HepG2 (cell line): ENCODE measurements around the gene LBR. TPM values are rescaled to one million over a fixed set of nuclear protein-coding genes. Genes with fewer than 3 reads are reported as not detected.

Experiments
- BATF2 ChIP-seq: sonication (generic); formaldehyde crosslinking; IDR thresholded peaks from 2 replicates; pipeline ENCODE4 v1.8.0; 2022; ENCODE audit warnings: mild to moderate bottlenecking, missing genetic modification reagents, moderate library complexity
- CENPX ChIP-seq: sonication (generic); formaldehyde crosslinking; IDR thresholded peaks from 2 replicates; pipeline ENCODE4 v1.9.0; 2021; ENCODE audit warnings: mild to moderate bottlenecking, missing genetic modification reagents, moderate library complexity
- CREBL2 ChIP-seq: sonication (generic); formaldehyde crosslinking; IDR thresholded peaks from 2 replicates; pipeline ENCODE4 v1.8.1; 2023; ENCODE audit warnings: missing genetic modification reagents, mild to moderate bottlenecking, borderline replicate concordance
- EHMT2 ChIP-seq: fragments of 200-600 bp; sonication (generic); IDR thresholded peaks from 2 replicates; pipeline ENCODE4 v1.7.0; 2017; ENCODE audit warnings: antibody characterized with exemption, low read depth, low read length, borderline replicate concordance
- HOXA5 ChIP-seq: sonication (generic); formaldehyde crosslinking; IDR thresholded peaks from 2 replicates; pipeline ENCODE4 v1.4.0; 2020; ENCODE audit warnings: missing genetic modification reagents
- KLF9 ChIP-seq: IDR thresholded peaks from 2 replicates; pipeline ENCODE4 v1.6.1; 2016; ENCODE audit warnings: low read depth
- MED13 ChIP-seq: sonication (generic); formaldehyde crosslinking; IDR thresholded peaks from 2 replicates; pipeline ENCODE4 v1.5.0; 2020; ENCODE audit warnings: missing genetic modification reagents
- MLX ChIP-seq: IDR thresholded peaks from 2 replicates; pipeline ENCODE4 v1.6.1; 2016
- NR0B2 ChIP-seq: sonication (generic); formaldehyde crosslinking; IDR thresholded peaks from 2 replicates; pipeline ENCODE4 v1.4.0; 2020; ENCODE audit warnings: mild to moderate bottlenecking, missing genetic modification reagents
- NRL ChIP-seq: sonication (generic); formaldehyde crosslinking; IDR thresholded peaks from 2 replicates; pipeline ENCODE4 v1.5.0; 2020; ENCODE audit warnings: missing genetic modification reagents, mild to moderate bottlenecking, moderate library complexity, borderline replicate concordance
- PHF20 ChIP-seq: sonication (generic); formaldehyde crosslinking; IDR thresholded peaks from 2 replicates; pipeline ENCODE4 v1.5.0; 2020; ENCODE audit warnings: mild to moderate bottlenecking, missing genetic modification reagents
- SCMH1 ChIP-seq: sonication (generic); formaldehyde crosslinking; IDR thresholded peaks from 2 replicates; pipeline ENCODE4 v1.9.0; 2021; ENCODE audit warnings: missing genetic modification reagents, mild to moderate bottlenecking, borderline replicate concordance
- SETDB1 ChIP-seq: sonication (generic); formaldehyde crosslinking; IDR thresholded peaks from 2 replicates; pipeline ENCODE4 v1.5.1; 2020; ENCODE audit warnings: missing genetic modification reagents, mild to moderate bottlenecking, borderline replicate concordance
- SRSF4 ChIP-seq: fragments of 200-400 bp; formaldehyde crosslinking; IDR thresholded peaks from one replicate; pipeline ENCODE4 v1.6.1; 2018; ENCODE audit warnings: mild to moderate bottlenecking, low read depth, low read length, moderate library complexity; ENCODE audit not compliant: poor library complexity, severe bottlenecking
- STAT5B ChIP-seq: sonication (generic); formaldehyde crosslinking; IDR thresholded peaks from 2 replicates; pipeline ENCODE4 v1.4.0; 2020; ENCODE audit warnings: missing genetic modification reagents
- TFE3 ChIP-seq: IDR thresholded peaks from 2 replicates; pipeline ENCODE4 v1.6.1; 2016
- ZBTB21 ChIP-seq: sonication (generic); formaldehyde crosslinking; IDR thresholded peaks from 2 replicates; pipeline ENCODE4 v1.4.0; 2020; ENCODE audit warnings: missing genetic modification reagents
- ZBTB25 ChIP-seq: IDR thresholded peaks from 2 replicates; pipeline ENCODE4 v1.6.1; 2018; ENCODE audit warnings: missing genetic modification reagents
- ZEB1 ChIP-seq: IDR thresholded peaks from 2 replicates; pipeline ENCODE4 v1.6.1; 2012; ENCODE audit warnings: mild to moderate bottlenecking, low read depth, inconsistent platforms; ENCODE audit not compliant: insufficient replicate concordance
- ZFAT ChIP-seq: sonication (generic); formaldehyde crosslinking; conservative IDR thresholded peaks from 2 replicates; pipeline ENCODE4 v1.8.1; 2023; ENCODE audit warnings: missing genetic modification reagents, inconsistent platforms
- ZNF282 ChIP-seq: fragments of 450-650 bp; IDR thresholded peaks from 2 replicates; pipeline ENCODE4 v1.6.1; 2018; ENCODE audit not compliant: partially characterized antibody
- ZNF335 ChIP-seq: sonication (generic); formaldehyde crosslinking; IDR thresholded peaks from 2 replicates; pipeline ENCODE4 v1.4.0; 2020; ENCODE audit warnings: missing genetic modification reagents
- ZNF337 ChIP-seq: sonication (generic); formaldehyde crosslinking; IDR thresholded peaks from 2 replicates; pipeline ENCODE4 v1.5.1; 2020; ENCODE audit warnings: missing genetic modification reagents, low read depth, mild to moderate bottlenecking, borderline replicate concordance
- ZNF674 ChIP-seq: sonication (generic); formaldehyde crosslinking; IDR thresholded peaks from 2 replicates; pipeline ENCODE4 v1.5.0; 2020; ENCODE audit warnings: low read depth, mild to moderate bottlenecking, missing genetic modification reagents
- ZNF704 ChIP-seq: sonication (generic); formaldehyde crosslinking; IDR thresholded peaks from 2 replicates; pipeline ENCODE4 v1.8.1; 2023; ENCODE audit warnings: mild to moderate bottlenecking, inconsistent platforms, moderate library complexity, missing genetic modification reagents, borderline replicate concordance
- polyA plus RNA-seq, 8 experiments: library from polyadenylated mRNA; depleted of rRNA in 3 of 8; stranded (reverse) in 7 of 8; unstranded in 1 of 8; fragments of >200 nt; fragmentation: Illumina TruSeq in 4 of 8; extraction: Trizol in 4 of 8; gene quantifications; 2 replicates each; pipeline versions ENCODE4 v1.2.1 to v1.2.3, GENCODE V29; 2011 to 2016; ENCODE audit warnings: low read depth in 4 of 8, missing spikeins in 1 of 8, mixed read lengths in 1 of 8; ENCODE audit not compliant: insufficient read depth in 1 of 8
- total RNA-seq, 5 experiments: library from RNA; depleted of rRNA; stranded (reverse); fragments of >200 nt; fragmentation: Illumina TruSeq; extraction: Trizol; gene quantifications; 2 replicates each; pipeline ENCODE4 v1.2.3, GENCODE V29; 2016; ENCODE audit warnings: low read depth in 1 of 5

The LBR gene
- total and polyA plus RNA-seq, 2 of the 13 experiments (the other 11 are each of a cell fraction or from before 2014, with no cell fraction given): 38.9 to 76.7 TPM

- TF ChIP-seq HOXA5 (CRISPR knock-in tag) (no peak), ZEB1 (no peak), MED13 (no peak), SETDB1 (CRISPR knock-in tag) (no peak), ZFAT (no peak), BATF2 (CRISPR knock-in tag) (no peak), CREBL2 (CRISPR knock-in tag) (no peak), MLX (no peak), ZNF704 (no peak), ZBTB21 (CRISPR knock-in tag) (no peak), ZNF674 (CRISPR knock-in tag) (no peak), TFE3 (CRISPR knock-in tag) (no peak), ZNF282 (no peak), SRSF4 (no peak), PHF20 (CRISPR knock-in tag) (no peak), EHMT2 (no peak), ZNF337 (CRISPR knock-in tag) (no peak), KLF9 (CRISPR knock-in tag) (no peak), NR0B2 (no peak), NRL (no peak), CENPX (no peak), STAT5B (CRISPR knock-in tag) (no peak), ZBTB25 (CRISPR knock-in tag) (no peak), SCMH1 (CRISPR knock-in tag) (no peak), ZNF335 (CRISPR knock-in tag) (no peak)
These were observed 13.7 kb upstream of the LBR start (continued) for GRCh38 chr1:225441314-225442122.
